ENCODE results near the gene KRIT1.

DNA sequence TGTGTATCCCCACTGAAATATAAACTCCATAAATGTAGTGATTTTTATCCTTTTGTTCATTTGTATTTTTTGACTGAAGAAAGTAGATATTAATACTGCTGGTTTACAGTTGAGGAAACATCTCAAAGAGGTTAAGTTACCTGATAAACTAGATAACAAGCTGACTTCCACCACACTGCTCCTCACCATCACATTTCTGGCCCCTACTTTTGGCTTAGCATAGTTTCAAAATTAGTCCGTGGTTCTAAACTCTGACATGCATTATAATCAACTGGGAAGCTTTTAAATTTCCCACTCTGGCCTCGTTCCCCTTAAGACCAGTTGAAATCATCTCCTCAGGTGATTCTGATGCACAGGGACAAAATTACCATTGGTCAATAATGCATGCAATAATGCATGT, 43.6 kb upstream of the KRIT1 start:
- TF ChIP-seq POLR2AphosphoS5 (IDR thresholded peaks at IDR 0.05; ENCODE audit: low read depth, low read length) (no peak), POLR2A (IDR thresholded peaks at IDR 0.05; ENCODE audit: low read depth, low read length) (no peak), TAF1 (IDR thresholded peaks at IDR 0.05; ENCODE audit: low read depth, low read length) (no peak), PAX5 (IDR thresholded peaks at IDR 0.05; ENCODE audit: insufficient read depth, low read length, severe bottlenecking) (no peak), SPI1 (IDR thresholded peaks at IDR 0.05; ENCODE audit: low read depth, low read length) (no peak), POU2F2 (IDR thresholded peaks at IDR 0.05; ENCODE audit: low read depth, low read length) (no peak)
